ENCODE measurements around the gene MATN1. TPM values are rescaled to one million over a fixed set of nuclear protein-coding genes. Genes with fewer than 3 reads are reported as not detected.
"Not testable (repeated sequence)": the region's sequence is repeated elsewhere in the genome, so short reads cannot be mapped to it uniquely, and the experiment has no call there.

The MATN1 gene, protein sequence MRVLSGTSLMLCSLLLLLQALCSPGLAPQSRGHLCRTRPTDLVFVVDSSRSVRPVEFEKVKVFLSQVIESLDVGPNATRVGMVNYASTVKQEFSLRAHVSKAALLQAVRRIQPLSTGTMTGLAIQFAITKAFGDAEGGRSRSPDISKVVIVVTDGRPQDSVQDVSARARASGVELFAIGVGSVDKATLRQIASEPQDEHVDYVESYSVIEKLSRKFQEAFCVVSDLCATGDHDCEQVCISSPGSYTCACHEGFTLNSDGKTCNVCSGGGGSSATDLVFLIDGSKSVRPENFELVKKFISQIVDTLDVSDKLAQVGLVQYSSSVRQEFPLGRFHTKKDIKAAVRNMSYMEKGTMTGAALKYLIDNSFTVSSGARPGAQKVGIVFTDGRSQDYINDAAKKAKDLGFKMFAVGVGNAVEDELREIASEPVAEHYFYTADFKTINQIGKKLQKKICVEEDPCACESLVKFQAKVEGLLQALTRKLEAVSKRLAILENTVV
- polyA plus RNA-seq = under 1 TPM; 0.01 to 0.02 TPM

DNA sequence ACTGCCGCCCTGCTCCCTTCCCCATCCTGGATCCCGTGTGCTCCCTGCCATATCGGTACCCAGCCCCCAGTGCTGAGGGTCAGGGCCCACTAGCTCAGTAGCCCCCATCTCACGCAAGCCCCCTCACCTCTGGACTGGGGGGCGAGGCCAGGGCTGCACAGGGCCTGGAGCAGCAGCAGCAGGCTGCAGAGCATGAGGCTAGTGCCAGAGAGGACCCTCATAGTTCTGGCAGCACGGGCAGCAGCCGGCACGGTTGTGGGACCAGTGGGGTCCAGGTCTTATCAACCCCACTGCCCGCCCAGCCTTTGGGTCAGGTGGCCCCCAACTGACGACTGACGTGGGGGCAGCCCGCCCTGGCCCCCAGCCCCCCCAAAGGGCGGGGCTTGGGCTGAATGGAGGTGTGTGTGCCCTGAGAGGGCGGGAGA is at the start of gene MATN1:
Gene MATN1 (minus strand): TSS at position 255 of the 425 bp plus-strand sequence. CDS start 34 bp downstream, at position 221.
- Histone ChIP-seq H3K9me3 (ENCODE audit: control insufficient read depth in 2 of 2, insufficient read depth in 1 of 2, low read depth in 1 of 2, low read length in 1 of 2) (no peaks in the 10 kb centered on the region), H3K4me3 (ENCODE audit: low read depth in 1 of 2, low read length in 2 of 2) (no peak within 1 kb of the TSS), H3K4me1 (ENCODE audit: control insufficient read depth in 2 of 2, insufficient read depth in 2 of 2, low read length in 1 of 2) (peaks cover 0 to 5% of the 10 kb centered on the region in 2 donors), H3K27me3 (ENCODE audit: control insufficient read depth in 1 of 2, insufficient read depth in 2 of 2, low read length in 2 of 2) (no peaks in the 10 kb centered on the region), H3K36me3 (ENCODE audit: control insufficient read depth in 2 of 2, insufficient read depth in 2 of 2, low read length in 1 of 2) (peaks cover 0 to 2% of the 10 kb centered on the region in 2 donors), H3K27ac (ENCODE audit: low read depth in 2 of 2, low read length in 1 of 2) (no peak within 1 kb of the TSS)
- WGBS, 2 donors = 86 to 88% methylated on average over 14 of the region's 14 CpGs

DNA sequence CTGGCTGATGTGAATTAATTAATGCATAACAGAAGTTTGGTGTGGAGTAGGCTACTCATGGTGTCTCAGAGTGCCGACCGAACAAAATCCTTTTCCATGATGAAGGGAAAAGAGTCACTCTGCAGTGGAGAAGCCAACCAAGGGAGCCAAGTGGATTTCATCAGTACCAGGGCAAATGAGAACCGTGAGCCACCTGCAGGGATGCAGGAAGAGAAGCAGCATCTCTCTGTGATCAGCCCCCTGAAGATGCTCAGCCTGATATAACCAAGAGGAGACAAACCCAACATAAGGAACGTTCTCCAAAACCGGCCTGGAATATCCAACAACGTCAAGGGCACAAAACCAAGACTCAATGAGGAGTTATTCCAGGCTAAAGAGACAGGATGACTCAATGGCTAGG is 47.6 kb upstream of the MATN1 start:
- Histone ChIP-seq H3K4me3 (ENCODE audit: low read depth in 1 of 2, low read length in 2 of 2) (no peak overlapping the region), H3K36me3 (ENCODE audit: control insufficient read depth in 2 of 2, insufficient read depth in 2 of 2, low read length in 1 of 2) (no peaks in the 10 kb centered on the region), H3K27ac (ENCODE audit: low read depth in 2 of 2, low read length in 1 of 2) (no peak overlapping the region), H3K9me3 (ENCODE audit: control insufficient read depth in 2 of 2, insufficient read depth in 1 of 2, low read depth in 1 of 2, low read length in 1 of 2) (no peaks in the 10 kb centered on the region), H3K4me1 (ENCODE audit: control insufficient read depth in 2 of 2, insufficient read depth in 2 of 2, low read length in 1 of 2) (no peaks in the 10 kb centered on the region), H3K27me3 (ENCODE audit: control insufficient read depth in 1 of 2, insufficient read depth in 2 of 2, low read length in 2 of 2) (no peaks in the 10 kb centered on the region)
- WGBS, 2 donors = 83 to 85% methylated on average over 6 of the region's 6 CpGs

DNA sequence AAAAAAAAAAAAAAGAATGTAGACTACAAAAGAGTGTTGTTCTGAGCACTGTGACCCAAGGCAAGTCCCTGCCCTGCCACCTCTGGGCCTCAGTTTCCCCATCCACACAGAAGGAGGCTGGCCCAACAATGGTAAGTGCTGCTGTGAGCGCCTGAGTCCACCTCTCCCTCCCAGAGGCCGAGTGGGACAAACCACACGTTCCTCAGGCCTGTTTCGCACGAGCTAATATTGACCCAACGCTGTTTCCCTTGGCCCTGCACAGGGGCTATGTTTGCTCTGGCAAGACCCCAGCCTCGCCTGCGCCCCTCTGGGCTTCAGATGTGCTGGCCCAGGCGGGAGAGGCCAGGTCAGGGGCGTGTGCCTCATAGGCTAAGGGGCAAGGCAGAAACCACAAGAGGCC is 46.8 kb upstream of the MATN1 start:
- Histone ChIP-seq H3K4me1 (ENCODE audit: control insufficient read depth in 2 of 2, insufficient read depth in 2 of 2, low read length in 1 of 2) (no peaks in the 10 kb centered on the region), H3K27me3 (ENCODE audit: control insufficient read depth in 1 of 2, insufficient read depth in 2 of 2, low read length in 2 of 2) (no peaks in the 10 kb centered on the region), H3K9me3 (ENCODE audit: control insufficient read depth in 2 of 2, insufficient read depth in 1 of 2, low read depth in 1 of 2, low read length in 1 of 2) (no peaks in the 10 kb centered on the region), H3K4me3 (ENCODE audit: low read depth in 1 of 2, low read length in 2 of 2) (no peak overlapping the region), H3K27ac (ENCODE audit: low read depth in 2 of 2, low read length in 1 of 2) (no peak overlapping the region), H3K36me3 (ENCODE audit: control insufficient read depth in 2 of 2, insufficient read depth in 2 of 2, low read length in 1 of 2) (no peaks in the 10 kb centered on the region)
- WGBS, 2 donors = 75 to 78% methylated on average over 10 of the region's 10 CpGs

DNA sequence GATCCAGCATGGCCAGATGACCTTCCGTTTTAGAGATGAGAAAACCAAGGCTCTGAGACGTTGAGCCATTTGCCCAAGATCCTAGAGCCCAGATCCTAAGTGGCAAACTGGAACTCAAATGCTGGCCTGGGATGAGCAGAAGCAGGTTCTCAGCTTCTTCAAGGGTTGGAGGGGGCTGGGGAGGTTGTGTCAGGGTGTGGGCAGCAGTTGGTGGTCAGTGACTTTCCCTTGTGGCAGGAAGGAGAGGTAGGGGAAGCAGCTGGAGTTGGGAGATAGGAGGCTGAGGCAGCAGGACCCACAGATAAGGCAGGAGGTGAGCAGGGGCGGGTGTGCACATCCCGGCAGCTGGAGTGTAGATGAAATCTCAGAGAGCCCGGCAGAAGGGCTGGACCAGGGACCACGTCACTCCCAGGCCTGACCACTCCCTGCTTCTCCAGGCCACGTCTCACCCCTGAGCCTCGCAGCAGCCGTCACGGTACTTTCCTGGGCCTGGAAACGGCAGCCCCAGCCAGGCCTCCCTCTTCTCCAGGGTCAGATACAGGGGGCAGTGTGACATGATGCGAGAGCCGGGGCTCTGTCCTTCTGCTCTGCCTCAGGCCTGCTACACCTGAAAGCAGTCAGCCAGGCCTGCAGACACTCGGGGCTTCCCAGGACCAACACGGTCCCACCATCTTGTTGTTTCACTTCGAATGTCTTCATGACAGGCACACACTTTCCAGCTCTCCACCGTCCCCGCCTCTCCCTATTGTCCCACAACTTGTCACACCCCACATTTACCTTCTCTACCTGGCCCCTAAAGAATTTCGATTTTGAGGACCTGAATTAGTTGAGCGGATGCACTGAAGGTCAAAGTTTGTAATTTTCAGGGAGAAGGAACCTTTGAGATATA is 45.7 kb upstream of the MATN1 start:
- WGBS, 2 donors = 77 to 79% methylated on average over 20 of the region's 20 CpGs
- Histone ChIP-seq H3K4me3 (ENCODE audit: low read depth in 1 of 2, low read length in 2 of 2) (no peak overlapping the region), H3K36me3 (ENCODE audit: control insufficient read depth in 2 of 2, insufficient read depth in 2 of 2, low read length in 1 of 2) (no peaks in the 10 kb centered on the region)

DNA sequence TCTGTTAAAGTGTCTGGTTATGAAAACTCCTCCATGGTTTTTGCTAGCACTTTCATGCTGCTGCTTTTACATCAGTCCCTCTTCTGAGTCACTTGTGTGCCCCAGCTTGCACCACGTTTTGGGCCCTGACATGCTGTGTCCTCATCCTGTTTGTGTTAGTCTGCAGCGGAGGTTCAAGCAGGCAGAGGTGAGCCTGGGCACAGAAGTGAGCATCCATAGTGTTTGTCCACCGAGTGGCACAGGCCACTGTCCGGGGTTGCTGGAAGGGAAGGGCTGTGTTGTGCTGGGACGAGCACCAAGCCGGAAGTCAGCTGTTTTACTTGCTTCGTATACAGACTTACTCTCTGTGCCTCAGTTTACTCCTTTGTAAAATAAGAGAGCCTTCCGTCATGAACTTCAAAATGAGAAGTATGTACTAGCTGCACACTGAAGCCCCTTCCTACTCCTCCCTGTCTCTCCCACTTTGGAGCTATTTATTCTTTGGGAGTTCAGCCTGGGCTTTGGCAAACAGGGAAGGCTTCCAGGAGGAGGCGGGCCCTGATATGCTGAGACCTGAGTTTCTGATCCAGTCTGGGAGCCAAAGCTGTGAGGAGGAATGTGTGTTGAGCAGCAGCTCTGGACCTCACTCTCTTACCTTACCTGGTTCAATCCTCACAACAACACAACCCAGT is 44.9 kb upstream of the MATN1 start:
- H3K4me1 ChIP-seq (ENCODE audit: control insufficient read depth in 2 of 2, insufficient read depth in 2 of 2, low read length in 1 of 2) = no peaks in the 10 kb centered on the region
- no peaks in the 10 kb centered on the region for H3K36me3 ChIP-seq (ENCODE audit: control insufficient read depth in 2 of 2, insufficient read depth in 2 of 2, low read length in 1 of 2)
- no peaks in the 10 kb centered on the region for H3K27me3 ChIP-seq (ENCODE audit: control insufficient read depth in 1 of 2, insufficient read depth in 2 of 2, low read length in 2 of 2)
- no peaks in the 10 kb centered on the region for H3K9me3 ChIP-seq (ENCODE audit: control insufficient read depth in 2 of 2, insufficient read depth in 1 of 2, low read depth in 1 of 2, low read length in 1 of 2)
- 81 to 82% methylated on average over 9 of the region's 9 CpGs for WGBS, 2 donors
- no peak overlapping the region for H3K4me3 ChIP-seq (ENCODE audit: low read depth in 1 of 2, low read length in 2 of 2)
- H3K27ac ChIP-seq (ENCODE audit: low read depth in 2 of 2, low read length in 1 of 2) = no peak overlapping the region

More for the DNA sequence above, 45.7 kb upstream of the MATN1 start:
- Histone ChIP-seq H3K27ac (ENCODE audit: low read depth in 2 of 2, low read length in 1 of 2) (no peak overlapping the region), H3K9me3 (ENCODE audit: control insufficient read depth in 2 of 2, insufficient read depth in 1 of 2, low read depth in 1 of 2, low read length in 1 of 2) (no peaks in the 10 kb centered on the region), H3K27me3 (ENCODE audit: control insufficient read depth in 1 of 2, insufficient read depth in 2 of 2, low read length in 2 of 2) (no peaks in the 10 kb centered on the region), H3K4me1 (ENCODE audit: control insufficient read depth in 2 of 2, insufficient read depth in 2 of 2, low read length in 1 of 2) (no peaks in the 10 kb centered on the region)

DNA sequence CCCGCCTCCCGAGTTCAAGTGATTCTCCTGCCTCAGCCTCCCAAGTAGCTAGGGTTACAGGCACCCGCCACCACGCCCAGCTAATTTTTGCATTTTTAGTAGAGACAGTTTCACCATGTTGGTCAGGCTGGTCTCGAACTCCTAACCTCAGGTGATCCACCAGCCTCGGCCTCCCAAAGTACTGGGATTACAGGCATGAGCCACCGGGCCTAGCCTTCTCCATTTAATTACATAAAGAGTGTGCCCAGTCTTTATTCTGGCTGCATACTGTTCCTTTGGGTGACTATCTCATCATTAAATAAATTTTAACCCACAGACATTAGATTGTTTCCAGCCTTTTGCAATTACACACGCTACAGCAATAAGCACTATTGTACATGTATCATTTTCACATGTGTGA is 43.6 kb upstream of the MATN1 start:
- not testable (repeated sequence) for H3K36me3 ChIP-seq (ENCODE audit: control insufficient read depth in 2 of 2, insufficient read depth in 2 of 2, low read length in 1 of 2); H3K4me1 ChIP-seq (ENCODE audit: control insufficient read depth in 2 of 2, insufficient read depth in 2 of 2, low read length in 1 of 2); H3K27me3 ChIP-seq (ENCODE audit: control insufficient read depth in 1 of 2, insufficient read depth in 2 of 2, low read length in 2 of 2); H3K27ac ChIP-seq (ENCODE audit: low read depth in 2 of 2, low read length in 1 of 2); H3K4me3 ChIP-seq (ENCODE audit: low read depth in 1 of 2, low read length in 2 of 2); H3K9me3 ChIP-seq (ENCODE audit: control insufficient read depth in 2 of 2, insufficient read depth in 1 of 2, low read depth in 1 of 2, low read length in 1 of 2)
- 94 to 95% methylated on average over 8 of the region's 8 CpGs for WGBS, 2 donors

DNA sequence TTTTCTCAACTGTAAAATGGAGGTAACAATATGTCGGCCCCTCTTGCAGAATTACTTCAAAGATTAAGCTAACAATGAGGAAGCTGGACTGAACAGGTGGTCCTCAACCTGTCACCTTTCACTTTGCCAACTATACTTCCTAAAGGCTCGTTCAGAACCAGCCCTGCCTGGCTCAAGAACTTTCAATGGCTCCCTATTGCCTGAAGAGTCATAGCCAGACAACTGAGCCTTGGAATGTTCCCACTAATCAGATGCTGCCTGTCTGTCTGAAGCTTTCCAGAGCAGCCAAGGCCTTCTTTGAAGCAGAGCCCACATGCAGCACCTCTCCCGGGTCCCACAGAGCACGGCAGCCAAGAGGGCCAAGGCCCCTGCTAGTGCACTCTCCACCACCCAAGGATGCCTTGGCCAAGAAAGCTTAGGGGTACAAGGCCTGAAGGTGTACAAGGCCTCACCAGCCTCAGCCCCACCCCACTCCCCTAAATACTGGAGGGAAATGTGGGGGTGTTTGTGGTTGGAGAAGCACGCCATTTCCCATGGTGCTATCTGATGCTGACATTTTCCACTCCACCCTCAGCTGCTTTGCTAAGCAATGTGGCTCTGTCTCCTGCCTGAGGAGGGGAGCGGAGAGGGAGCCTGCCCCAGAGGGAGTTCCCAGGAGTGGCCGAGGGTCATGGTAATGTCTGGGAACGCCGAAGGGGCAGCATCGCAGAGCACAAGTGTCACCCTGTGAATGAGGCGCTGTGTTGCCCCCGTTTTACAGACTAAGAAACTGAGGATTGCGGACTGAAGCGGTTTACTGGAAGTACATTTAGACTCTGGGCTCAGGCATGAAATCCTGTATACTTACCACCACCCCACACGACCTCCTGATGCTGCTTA is 42.4 kb upstream of the MATN1 start:
- WGBS, 2 donors = 84 to 85% methylated on average over 15 of the region's 15 CpGs
- Histone ChIP-seq H3K9me3 (ENCODE audit: control insufficient read depth in 2 of 2, insufficient read depth in 1 of 2, low read depth in 1 of 2, low read length in 1 of 2) (no peaks in the 10 kb centered on the region), H3K4me3 (ENCODE audit: low read depth in 1 of 2, low read length in 2 of 2) (no peak overlapping the region), H3K36me3 (ENCODE audit: control insufficient read depth in 2 of 2, insufficient read depth in 2 of 2, low read length in 1 of 2) (no peaks in the 10 kb centered on the region), H3K27ac (ENCODE audit: low read depth in 2 of 2, low read length in 1 of 2) (no peak overlapping the region), H3K4me1 (ENCODE audit: control insufficient read depth in 2 of 2, insufficient read depth in 2 of 2, low read length in 1 of 2) (no peaks in the 10 kb centered on the region), H3K27me3 (ENCODE audit: control insufficient read depth in 1 of 2, insufficient read depth in 2 of 2, low read length in 2 of 2) (no peaks in the 10 kb centered on the region)

DNA sequence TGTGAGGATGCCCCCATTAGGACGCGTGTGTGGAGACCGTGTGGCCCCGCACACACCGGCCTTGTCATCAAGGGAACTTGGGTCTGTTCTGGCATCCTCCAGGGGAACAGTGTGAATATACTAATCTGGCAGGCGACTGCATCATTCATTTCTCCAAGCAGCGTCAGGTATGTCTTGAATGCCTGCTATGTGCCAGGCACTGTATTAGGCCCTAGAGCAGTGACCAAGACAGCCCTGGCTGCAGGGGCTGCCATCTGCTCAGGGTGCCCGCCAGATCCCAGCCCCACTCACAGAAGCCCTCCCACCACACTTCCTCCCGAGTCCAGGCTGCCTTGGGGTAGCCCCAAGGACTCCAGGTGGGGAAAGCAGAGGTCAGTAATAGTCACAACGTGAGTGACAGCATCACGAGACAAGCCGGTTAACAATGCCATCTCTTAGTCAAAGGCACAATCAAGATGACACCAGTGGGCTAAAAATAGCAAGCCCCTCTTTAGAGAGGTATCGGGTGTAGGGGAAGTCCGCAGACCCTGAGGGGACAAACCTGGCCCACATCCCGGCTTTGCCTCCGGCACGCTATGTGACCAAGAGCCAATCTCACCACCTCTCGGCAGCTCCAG is 41.7 kb upstream of the MATN1 start:
- H3K27me3 ChIP-seq (ENCODE audit: control insufficient read depth in 1 of 2, insufficient read depth in 2 of 2, low read length in 2 of 2) = no peaks in the 10 kb centered on the region
- no peaks in the 10 kb centered on the region for H3K36me3 ChIP-seq (ENCODE audit: control insufficient read depth in 2 of 2, insufficient read depth in 2 of 2, low read length in 1 of 2)
- H3K9me3 ChIP-seq (ENCODE audit: control insufficient read depth in 2 of 2, insufficient read depth in 1 of 2, low read depth in 1 of 2, low read length in 1 of 2) = no peaks in the 10 kb centered on the region
- no peaks in the 10 kb centered on the region for H3K4me1 ChIP-seq (ENCODE audit: control insufficient read depth in 2 of 2, insufficient read depth in 2 of 2, low read length in 1 of 2)
- H3K4me3 ChIP-seq (ENCODE audit: low read depth in 1 of 2, low read length in 2 of 2) = no peak overlapping the region
- no peak overlapping the region for H3K27ac ChIP-seq (ENCODE audit: low read depth in 2 of 2, low read length in 1 of 2)
- 90 to 92% methylated on average over 18 of the region's 18 CpGs for WGBS, 2 donors
